NAMALWA (cell line): ENCODE results near the gene GPD2.

Experiments used
- DNase-seq: peaks from one replicate; pipeline ENCODE4 v3.0.0-alpha.2; 2015; ENCODE audit warnings: low spot score

GPD2 gene

DNA sequence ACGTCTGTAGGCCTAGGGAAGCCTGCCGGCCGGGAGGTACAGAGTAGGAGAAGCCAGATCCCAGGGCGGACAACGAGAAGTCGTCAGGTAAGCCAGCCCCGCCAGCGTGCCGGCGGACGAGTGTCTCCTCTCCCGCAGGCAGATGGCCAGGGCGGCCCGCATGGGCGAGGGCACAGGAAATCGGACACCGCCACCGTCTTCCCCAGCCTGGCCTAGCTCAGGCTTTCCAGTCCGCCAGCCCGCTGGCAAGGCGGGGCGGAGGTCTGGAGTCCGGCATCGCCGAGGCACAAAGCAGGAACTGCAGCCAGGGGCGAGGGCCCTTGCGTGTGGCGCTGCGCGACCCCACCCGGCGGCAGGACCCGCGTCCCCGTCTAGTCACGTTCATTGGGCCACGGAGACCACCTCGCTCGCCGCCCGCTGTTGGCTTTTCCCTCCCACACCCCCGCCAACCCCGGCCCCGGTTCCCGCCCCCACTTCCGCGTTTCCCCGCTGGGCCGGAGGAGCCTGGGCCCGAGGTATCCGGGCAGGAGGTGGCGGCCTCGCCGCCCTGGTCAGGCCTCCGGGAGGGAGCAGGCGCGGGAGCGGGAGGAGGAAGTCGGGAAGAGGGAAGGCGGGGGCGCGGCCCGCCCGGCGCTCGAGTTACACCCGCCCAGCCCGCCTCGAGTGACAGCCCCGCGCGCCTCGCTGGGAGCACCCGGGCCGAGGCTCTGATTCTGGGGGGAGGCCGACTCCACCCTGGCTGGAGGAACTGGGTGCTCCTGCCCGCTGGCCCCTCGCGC is at the start of gene GPD2:
Gene GPD2, plus strand, starts transcription at position 662 of the 779 bp plus-strand sequence. CDS start 39,727 bp downstream, outside the sequence.
- DNase-seq: peak; percentile 29

- no peak for DNase-seq
Observed at GRCh38 chr2:156394033-156394741, 42.0 kb upstream of the GPD2 start.

DNA sequence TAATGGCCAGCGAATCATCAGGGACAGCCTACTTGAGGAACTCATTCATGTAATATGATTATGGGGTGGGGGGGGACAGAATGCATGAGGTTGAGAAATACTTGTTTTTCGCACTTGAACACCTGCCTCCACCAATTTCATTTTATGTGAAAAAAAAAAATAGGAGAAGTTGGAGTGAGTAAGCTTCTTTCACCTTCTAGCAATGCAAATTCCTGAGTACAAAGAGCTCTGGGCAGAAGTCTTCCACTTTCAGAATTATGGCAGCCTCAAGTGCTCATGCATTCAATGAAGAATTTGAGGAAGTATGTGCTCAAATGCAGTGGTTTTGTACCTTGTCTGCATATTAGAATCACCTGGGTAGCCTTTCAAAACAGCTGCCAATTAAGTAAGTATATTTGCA is 40.1 kb upstream of the GPD2 start:
- peak; percentile 43 for DNase-seq

DNA sequence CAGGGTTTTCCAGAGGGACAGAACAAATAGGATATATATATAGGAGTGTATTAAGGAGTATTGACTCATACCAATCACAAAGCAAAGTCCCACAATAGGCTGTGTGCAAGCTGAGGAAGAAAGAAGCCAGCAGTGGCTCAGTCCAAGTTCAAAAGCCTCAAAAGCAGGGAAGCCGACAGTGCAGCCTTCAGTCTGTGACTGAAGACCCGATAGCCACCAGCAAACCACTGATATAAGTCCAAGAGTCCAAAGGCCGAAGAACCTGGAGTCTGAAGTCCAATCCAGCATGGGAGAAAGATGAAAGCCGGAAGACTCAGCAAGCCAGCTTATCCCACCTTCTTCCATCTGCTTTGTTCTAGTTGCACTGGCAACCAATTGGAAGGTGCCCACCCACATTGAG is 39.0 kb upstream of the GPD2 start:
- DNase-seq: no peak

GRCh38 chr2:156398176-156398575 is 38.0 kb upstream of the GPD2 start:
- no peak for DNase-seq

DNA sequence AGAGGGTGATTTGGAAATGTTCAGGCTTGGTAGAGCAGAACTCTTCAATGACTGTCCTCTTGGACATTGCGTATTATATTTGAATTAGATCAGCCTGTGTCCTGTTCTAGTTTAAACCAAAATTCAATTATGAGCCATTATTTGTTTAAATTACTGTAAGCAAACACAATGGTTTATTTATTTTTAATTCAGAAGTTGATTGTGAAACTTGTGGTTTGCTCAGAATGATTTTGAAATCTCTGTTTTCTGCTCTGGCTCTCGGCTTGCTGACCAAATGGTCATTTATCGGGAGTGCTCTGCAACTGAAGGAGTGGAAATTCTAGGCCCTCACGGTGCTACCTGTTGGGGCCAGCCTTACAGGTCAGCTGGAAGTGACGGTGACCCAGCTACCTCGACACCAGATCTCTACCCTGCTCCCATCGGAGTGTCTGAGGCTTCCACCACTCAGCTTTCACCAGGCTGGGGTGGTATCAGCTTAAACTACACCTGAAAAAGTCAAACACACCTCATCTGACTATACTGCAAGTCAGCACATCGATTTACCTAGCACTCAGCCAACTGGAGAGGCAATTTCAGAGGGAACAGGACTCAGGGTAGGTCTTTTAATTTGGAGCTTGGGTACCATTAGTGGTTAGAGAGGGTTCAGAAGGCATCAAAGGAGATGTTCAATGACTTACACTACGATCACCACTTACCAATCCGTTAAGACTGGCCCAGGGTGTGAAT is 36.8 kb upstream of the GPD2 start:
- no peak for DNase-seq

GRCh38 chr2:156399950-156400705 is 36.1 kb upstream of the GPD2 start:
- DNase-seq: peak; percentile 52

DNA sequence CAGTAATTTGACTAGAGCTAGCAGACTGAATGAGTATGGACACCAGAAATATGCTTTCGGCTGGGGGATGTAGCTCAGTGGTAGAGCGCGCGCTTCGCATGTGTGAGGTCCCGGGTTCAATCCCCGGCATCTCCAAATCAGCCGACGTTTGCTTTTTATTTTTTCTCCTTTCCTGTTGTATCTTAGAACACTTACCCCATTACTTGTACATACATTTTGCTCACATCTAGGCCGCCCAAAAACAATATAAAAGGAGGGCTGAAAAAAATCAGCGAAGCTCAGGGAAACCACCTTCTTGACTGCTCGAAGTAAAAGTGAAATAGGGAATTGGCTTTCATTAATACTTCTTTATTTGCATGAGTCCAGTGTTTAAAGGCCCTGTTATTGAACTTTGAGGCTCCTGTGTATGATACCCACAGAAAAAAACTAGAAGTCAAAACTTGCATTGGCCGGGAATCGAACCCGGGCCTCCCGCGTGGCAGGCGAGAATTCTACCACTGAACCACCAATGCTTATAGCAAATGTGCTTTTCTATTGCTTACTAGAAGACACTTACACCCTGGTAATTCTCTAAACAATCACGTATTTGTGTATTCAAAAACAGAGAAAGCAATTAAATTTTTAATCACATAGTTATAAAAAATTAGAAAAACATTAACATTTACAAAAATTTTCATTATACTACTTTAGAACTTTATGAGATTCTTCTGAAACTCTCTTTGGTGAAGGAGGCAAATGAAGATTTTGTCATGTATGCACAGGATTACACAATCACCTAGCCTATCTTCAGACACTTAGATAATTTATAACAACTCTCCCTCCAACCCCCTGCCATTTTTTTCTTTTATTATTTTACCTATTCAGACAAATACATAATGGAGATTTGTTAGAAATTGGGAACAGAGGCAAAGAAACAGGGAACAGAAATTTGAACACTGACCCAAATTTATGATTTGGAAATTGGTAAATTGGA is 35.2 kb upstream of the GPD2 start:
- peak; percentile 89 for DNase-seq

GRCh38 chr2:156401861-156402260 is 34.3 kb upstream of the GPD2 start:
- DNase-seq: no peak

DNA sequence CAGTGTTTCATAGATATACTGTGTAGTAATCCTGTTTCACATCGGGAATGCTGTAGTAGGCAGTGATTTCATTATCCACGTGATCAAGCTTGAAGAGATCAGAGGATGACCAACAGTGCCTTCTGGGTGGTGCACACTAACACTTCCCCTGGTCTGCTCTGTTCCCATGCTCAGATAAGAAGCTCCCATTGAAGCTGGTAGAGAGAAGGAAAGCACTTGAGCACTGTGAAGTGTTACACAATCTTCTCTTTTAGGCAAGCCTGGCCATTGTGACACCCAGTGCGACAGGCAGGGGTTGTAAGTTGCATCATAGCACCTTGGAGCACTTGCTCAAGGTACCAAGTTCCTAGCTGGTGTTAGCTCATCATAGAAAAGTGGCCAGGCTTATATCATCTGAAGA is 30.6 kb upstream of the GPD2 start:
- no peak for DNase-seq

GRCh38 chr2:156411835-156412234 is 24.3 kb upstream of the GPD2 start:
- DNase-seq: no peak

- no peak for DNase-seq
Observed at GRCh38 chr2:156421851-156422250, 14.3 kb upstream of the GPD2 start.

DNA sequence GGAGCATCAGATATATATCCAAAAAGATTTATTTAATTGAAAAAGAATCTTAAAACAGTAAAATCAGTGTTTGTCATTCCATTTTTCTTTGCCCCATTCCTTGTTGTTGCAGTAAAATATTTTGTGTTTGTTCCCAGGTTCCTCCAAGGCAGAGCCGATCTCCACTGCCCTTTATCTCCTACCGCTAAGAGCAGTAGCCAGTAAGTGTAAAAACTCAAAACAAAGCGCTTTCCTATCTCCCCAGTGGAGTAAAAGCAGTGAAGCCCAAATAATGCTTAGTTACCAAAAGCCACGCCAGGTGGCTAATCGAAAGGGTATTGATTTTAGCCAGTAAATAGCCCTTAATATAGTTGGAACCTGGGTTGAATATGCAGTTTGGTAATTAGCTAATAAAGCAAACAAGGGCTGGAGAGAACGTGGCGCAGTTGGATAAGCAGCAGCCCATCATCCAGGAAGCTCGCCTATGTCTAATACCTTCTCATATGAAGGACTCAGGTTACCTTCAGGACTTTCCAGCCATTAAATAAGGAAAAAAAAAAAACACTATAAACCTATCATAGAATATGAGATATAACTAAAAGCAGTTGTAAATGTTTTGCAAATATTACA is 12.4 kb upstream of the GPD2 start:
- DNase-seq: no peak

GRCh38 chr2:156427074-156427473 is 9.1 kb upstream of the GPD2 start:
- DNase-seq: no peak

GRCh38 chr2:156429211-156429610 is 7.0 kb upstream of the GPD2 start:
- no peak for DNase-seq

- no peak for DNase-seq
Observed at GRCh38 chr2:156430236-156430979, 5.8 kb upstream of the GPD2 start.

DNA sequence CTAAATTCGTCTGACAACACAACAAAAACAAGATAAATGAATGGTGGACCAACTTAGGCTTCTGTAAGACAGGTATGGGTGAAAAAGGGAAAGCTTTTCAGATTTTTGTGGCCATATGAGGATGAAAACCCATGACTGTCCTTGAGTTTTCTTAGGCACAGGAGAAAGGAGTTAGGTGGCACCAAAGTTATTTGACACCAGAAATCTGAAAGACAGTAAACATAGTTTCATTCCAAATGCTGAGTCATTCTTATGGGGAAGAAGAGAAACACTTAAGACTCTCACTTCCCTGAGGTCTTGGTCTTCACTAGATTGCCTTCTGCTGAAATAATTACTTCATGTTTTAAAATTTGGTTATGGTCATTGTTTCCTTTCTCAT is 5.2 kb upstream of the GPD2 start:
- DNase-seq: no peak

GRCh38 chr2:156434461-156435291 is 1.5 kb upstream of the GPD2 start:
- DNase-seq: peak; percentile 12

DNA sequence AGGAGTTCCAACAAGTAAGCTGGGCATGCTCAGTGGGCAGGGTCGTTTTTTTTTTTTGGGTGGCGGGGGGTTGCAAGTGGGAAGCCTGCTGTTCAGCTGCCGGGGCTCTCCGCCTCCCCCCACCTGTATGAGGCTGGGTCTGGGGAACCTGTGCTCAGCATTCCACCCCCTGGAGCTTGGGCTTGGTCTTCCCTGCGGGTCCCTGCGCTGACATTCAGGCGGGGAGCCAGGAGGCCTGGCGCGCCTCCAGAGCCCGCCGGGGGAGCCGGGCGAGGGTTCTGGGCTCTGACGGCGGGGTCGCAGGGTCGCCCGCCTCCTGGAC is 822 bp upstream of the GPD2 start:
- no peak for DNase-seq
